K562 (cell line): ENCODE data around the gene FAM219B. TPM values are rescaled to one million over a fixed set of nuclear protein-coding genes. Genes with fewer than 3 reads are reported as not detected.

Source experiments
- E2F1 ChIP-seq: sonication (generic); formaldehyde crosslinking; IDR thresholded peaks from 2 replicates; pipeline ENCODE4 v1.8.1; 2023; ENCODE audit warnings: mild to moderate bottlenecking, missing genetic modification reagents, moderate library complexity
- ELK1 ChIP-seq: sonication (generic); formaldehyde crosslinking; IDR thresholded peaks from 2 replicates; pipeline ENCODE4 v1.8.1; 2022; ENCODE audit warnings: missing genetic modification reagents
- FOXA3 ChIP-seq, 2 experiments: fragments of 450-650 bp in 1 of 2; sonication (generic) in 1 of 2; formaldehyde crosslinking; IDR thresholded peaks in 1 of 2; conservative IDR thresholded peaks in 1 of 2; 2 replicates each; pipeline versions ENCODE4 v1.4.0 to v1.8.0; 2020 to 2022; ENCODE audit warnings: mild to moderate bottlenecking in 2 of 2, missing genetic modification reagents in 1 of 2
- JUND ChIP-seq, 2 experiments: IDR thresholded peaks; 2 replicates in 1 of 2; 3 replicates in 1 of 2; pipeline ENCODE4 v1.6.1; 2011; ENCODE audit warnings: borderline replicate concordance in 2 of 2, low read depth in 2 of 2, low read length in 2 of 2, improper control_type of control experiment in 1 of 2, missing biosample characterization in 1 of 2, missing genetic modification characterization in 1 of 2, missing genetic modification reagents in 1 of 2
- PHF21A ChIP-seq: fragments of 450-650 bp; IDR thresholded peaks from 2 replicates; pipeline ENCODE4 v1.6.1; 2017; ENCODE audit warnings: low read depth, borderline replicate concordance
- RFX1 ChIP-seq: fragments of 450-650 bp; IDR thresholded peaks from 2 replicates; pipeline ENCODE4 v1.6.1; 2016; ENCODE audit warnings: mild to moderate bottlenecking, moderate library complexity
- TEAD1 ChIP-seq, 2 experiments: fragments of 450-650 bp in 1 of 2; sonication (generic) in 1 of 2; formaldehyde crosslinking; IDR thresholded peaks; 2 replicates each; pipeline versions ENCODE4 v1.4.0 to v1.8.0; 2020 to 2022; ENCODE audit warnings: mild to moderate bottlenecking in 2 of 2, missing genetic modification reagents in 1 of 2
- VEZF1 ChIP-seq: fragments of 200-800 bp; sonication (Bioruptor generic); IDR thresholded peaks from 2 replicates; pipeline ENCODE4 v1.6.1; 2017; ENCODE audit warnings: missing genetic modification characterization, missing compliant biosample characterization
- ZNF592 ChIP-seq: fragments of 450-650 bp; IDR thresholded peaks from 2 replicates; pipeline ENCODE4 v1.6.1; 2017; ENCODE audit warnings: antibody characterized with exemption, mild to moderate bottlenecking
- ZNF639 ChIP-seq, 2 experiments: fragments of 200-800 bp in 1 of 2; sonication (Bioruptor generic) in 1 of 2; sonication (generic) in 1 of 2; formaldehyde crosslinking in 1 of 2; IDR thresholded peaks in 1 of 2; conservative IDR thresholded peaks in 1 of 2; 2 replicates each; pipeline versions ENCODE4 v1.5.0 to v1.6.1; 2016 to 2020; ENCODE audit warnings: missing compliant biosample characterization in 1 of 2, missing genetic modification characterization in 1 of 2, missing genetic modification reagents in 1 of 2
- polyA plus RNA-seq, 8 experiments: library from polyadenylated mRNA; depleted of rRNA in 4 of 8; stranded (reverse) in 5 of 8; unstranded in 3 of 8; fragments of >200 nt; fragmentation: Nextera tagmentation in 2 of 8; fragmentation: Illumina TruSeq in 1 of 8; extraction: Ambion mirVana in 2 of 8; extraction: Trizol in 1 of 8; gene quantifications; 2 replicates each; pipeline versions ENCODE4 v1.2.1 to v1.2.3, GENCODE V29; 2011 to 2014; ENCODE audit warnings: inconsistent platforms in 1 of 8, missing spikeins in 1 of 8
- total RNA-seq, 7 experiments: library from RNA; depleted of rRNA in 6 of 7; stranded (reverse); fragments of >200 nt in 6 of 7; fragmentation: Illumina TruSeq in 2 of 7; extraction: Trizol in 2 of 7; gene quantifications; 2 replicates each; pipeline versions ENCODE4 v1.2.1 to v1.2.3, GENCODE V29; 2011 to 2021; ENCODE audit warnings: low replicate concordance in 1 of 7
- TF ChIP-seq, protein P1 (sequence below): fragments of 450-650 bp; formaldehyde crosslinking; IDR thresholded peaks from 2 replicates; pipeline ENCODE4 v1.4.0; 2022; ENCODE audit warnings: missing genetic modification characterization

Gene FAM219B
- total and polyA plus RNA-seq, 9 of the 15 experiments (the other 6 are each of a cell fraction or from before 2014, with no cell fraction given), result 6.8 to 50.4 (median 29.4) TPM

GRCh38 chr15:74950078-74950908 is 43.6 kb upstream of the FAM219B start (continued):
- TF ChIP-seq VEZF1 (CRISPR knock-in tag) (no peak), JUND (IDR thresholded peaks at IDR 0.05; ENCODE audit: borderline replicate concordance, low read depth, low read length) (0 out of 2 replicates have a peak, but pooled peaks have one; percentile 14), JUND (tag; IDR thresholded peaks at IDR 0.05; ENCODE audit: borderline replicate concordance, low read depth, low read length) (no peak), ZNF639 (CRISPR knock-in tag; conservative IDR thresholded peaks at IDR 0.05 in 1 of 2, IDR thresholded peaks at IDR 0.05 in 1 of 2) (no peak), ELK1 (CRISPR knock-in tag) (no peak), PHF21A (no peak), RFX1 (no peak), TEAD1 (CRISPR knock-in tag; IDR thresholded peaks at IDR 0.05) (peak in 1 of 2 experiments; percentile 57; a peak in 1 of 4 replicates), E2F1 (CRISPR knock-in tag) (no peak), FOXA3 (CRISPR knock-in tag; conservative IDR thresholded peaks at IDR 0.05 in 1 of 2, IDR thresholded peaks at IDR 0.05 in 1 of 2) (peak in 1 of 2 experiments; percentile 54; a peak in 1 of 4 replicates), ZNF592 (no peak)
- TF ChIP-seq, protein P1, sequence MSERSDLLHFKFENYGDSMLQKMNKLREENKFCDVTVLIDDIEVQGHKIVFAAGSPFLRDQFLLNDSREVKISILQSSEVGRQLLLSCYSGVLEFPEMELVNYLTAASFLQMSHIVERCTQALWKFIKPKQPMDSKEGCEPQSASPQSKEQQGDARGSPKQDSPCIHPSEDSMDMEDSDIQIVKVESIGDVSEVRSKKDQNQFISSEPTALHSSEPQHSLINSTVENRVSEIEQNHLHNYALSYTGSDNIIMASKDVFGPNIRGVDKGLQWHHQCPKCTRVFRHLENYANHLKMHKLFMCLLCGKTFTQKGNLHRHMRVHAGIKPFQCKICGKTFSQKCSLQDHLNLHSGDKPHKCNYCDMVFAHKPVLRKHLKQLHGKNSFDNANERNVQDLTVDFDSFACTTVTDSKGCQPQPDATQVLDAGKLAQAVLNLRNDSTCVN (CRISPR knock-in tag), result peak; percentile 44; the same call in 1 of the 2 replicates
